H1 (cell line): ENCODE measurements around the gene FLVCR2. TPM values are rescaled to one million over a fixed set of nuclear protein-coding genes. Genes with fewer than 3 reads are reported as not detected.

Source experiments
- CTCF ChIA-PET: fragments of 300-600 bp; sonication (Branson Sonifier 250); formaldehyde crosslinking; loops from one replicate; lab custom pipeline; 2021; ENCODE audit not compliant: partially characterized antibody; lab: Charles Lee
- POLR2A ChIA-PET: fragments of 300-600 bp; sonication (Branson Sonifier 250); formaldehyde crosslinking; loops from one replicate; lab custom pipeline; 2021; ENCODE audit warnings: inconsistent platforms; ENCODE audit not compliant: partially characterized antibody; lab: Charles Lee
- DNase-seq, 2 experiments: peaks; one replicate each; pipeline versions ENCODE4 v3.0.0 to v3.0.0-alpha.2; 2010 to 2022; ENCODE audit warnings: low spot score in 2 of 2, low read depth in 1 of 2, mixed read lengths in 1 of 2
- FAIRE-seq: peaks from 2 replicates; lab custom pipeline; 2011; peaks lifted over from hg19 to GRCh38; lab: Jason Lieb, UNC
- H2AFZ ChIP-seq: 2 replicates; pipeline ENCODE4 v1.8.1; 2012; ENCODE audit warnings: low read length, inconsistent platforms
- H2AK5ac ChIP-seq: 2 replicates; pipeline ENCODE4 v1.6.1; 2013; ENCODE audit warnings: low read depth, low read length
- H2BK120ac ChIP-seq: replicated peaks from 2 replicates; pipeline ENCODE3; 2013; ENCODE audit warnings: low read depth, low read length, inconsistent platforms
- H2BK12ac ChIP-seq: 2 replicates; pipeline ENCODE4 v1.6.1; 2013; ENCODE audit warnings: low read depth, low read length
- H2BK15ac ChIP-seq: 2 replicates; pipeline ENCODE4 v1.6.1; 2013; ENCODE audit warnings: low read length
- H2BK20ac ChIP-seq: 2 replicates; pipeline ENCODE4 v1.6.1; 2013; ENCODE audit warnings: low read length
- H2BK5ac ChIP-seq: 2 replicates; pipeline ENCODE4 v1.6.1; 2013; ENCODE audit warnings: low read depth, low read length
- H3K14ac ChIP-seq: 2 replicates; pipeline ENCODE4 v1.6.1; 2013; ENCODE audit warnings: inconsistent platforms; ENCODE audit not compliant: insufficient read length
- H3K18ac ChIP-seq: 2 replicates; pipeline ENCODE4 v1.6.1; 2013; ENCODE audit warnings: low read length; ENCODE audit errors: extremely low read depth
- H3K23ac ChIP-seq: 2 replicates; pipeline ENCODE4 v1.6.1; 2013; ENCODE audit warnings: inconsistent platforms; ENCODE audit not compliant: insufficient read length
- H3K23me2 ChIP-seq: 2 replicates; pipeline ENCODE4 v1.6.1; 2013; ENCODE audit warnings: low read depth, low read length
- H3K27ac ChIP-seq: 2 replicates; pipeline ENCODE4 v1.6.1; 2011; ENCODE audit warnings: low read depth, low read length, inconsistent platforms
- H3K27me3 ChIP-seq, 4 experiments: replicated peaks in 1 of 4; 1 replicate in 1 of 4; 2 replicates in 3 of 4; pipeline versions ENCODE4 v1.6.1 to v1.8.1; 2011 to 2013; ENCODE audit warnings: low read length in 3 of 4, mild to moderate bottlenecking in 3 of 4, inconsistent platforms in 2 of 4, mixed read lengths in 2 of 4, moderate library complexity in 1 of 4; ENCODE audit not compliant: control insufficient read depth in 3 of 4, insufficient read depth in 3 of 4; ENCODE audit errors: extremely low read depth in 1 of 4
- H3K36me3 ChIP-seq, 4 experiments: 2 replicates each; pipeline versions ENCODE4 v1.6.1 to v1.8.1; 2011 to 2013; ENCODE audit warnings: mild to moderate bottlenecking in 4 of 4, low read length in 3 of 4, moderate library complexity in 2 of 4, control low read depth in 1 of 4, inconsistent platforms in 1 of 4; ENCODE audit not compliant: insufficient read depth in 4 of 4, control insufficient read depth in 2 of 4
- H3K4ac ChIP-seq: replicated peaks from 2 replicates; pipeline ENCODE3; 2013; ENCODE audit warnings: low read length, low read depth, mixed read lengths, inconsistent platforms; ENCODE audit not compliant: insufficient read length
- H3K4me1 ChIP-seq, 4 experiments: replicated peaks in 1 of 4; 1 replicate in 1 of 4; 2 replicates in 3 of 4; pipeline versions ENCODE4 v1.6.1 to v1.8.1; 2011 to 2013; ENCODE audit warnings: low read length in 3 of 4, inconsistent platforms in 2 of 4, mixed read lengths in 1 of 4; ENCODE audit not compliant: insufficient read depth in 4 of 4, control insufficient read depth in 3 of 4
- H3K4me2 ChIP-seq, 2 experiments: 2 replicates each; pipeline versions ENCODE4 v1.6.1 to v1.8.1; 2011 to 2013; ENCODE audit warnings: low read depth in 2 of 2, low read length in 2 of 2, control low read depth in 1 of 2, inconsistent platforms in 1 of 2, mild to moderate bottlenecking in 1 of 2; ENCODE audit not compliant: insufficient read depth in 1 of 2
- H3K4me3 ChIP-seq, 4 experiments: fragments of 200-600, 300-600 bp in 1 of 4; sonication (generic), shearing (Covaris generic), sonication (Bioruptor Twin) in 1 of 4; 2 replicates each; pipeline versions ENCODE4 v1.5.1 to v1.8.1; 2011 to 2016; ENCODE audit warnings: low read length in 4 of 4, low read depth in 3 of 4, control low read depth in 2 of 4, inconsistent platforms in 2 of 4, mild to moderate bottlenecking in 2 of 4, mixed read lengths in 1 of 4, moderate library complexity in 1 of 4; ENCODE audit not compliant: insufficient read depth in 2 of 4; ENCODE audit errors: extremely low read depth in 1 of 4
- H3K56ac ChIP-seq: replicated peaks from 2 replicates; pipeline ENCODE3; 2013; ENCODE audit warnings: low read depth, mild to moderate bottlenecking, mixed read lengths, low read length, inconsistent platforms; ENCODE audit not compliant: insufficient read length
- H3K79me1 ChIP-seq: 2 replicates; pipeline ENCODE4 v1.6.1; 2013; ENCODE audit warnings: low read depth, low read length, control low read depth
- H3K79me2 ChIP-seq, 2 experiments: 2 replicates each; pipeline versions ENCODE4 v1.6.1 to v1.8.1; 2012 to 2013; ENCODE audit warnings: low read length in 2 of 2, mild to moderate bottlenecking in 2 of 2, inconsistent platforms in 1 of 2; ENCODE audit not compliant: insufficient read depth in 2 of 2, control insufficient read depth in 1 of 2
- H3K9ac ChIP-seq, 4 experiments: replicated peaks in 1 of 4; 1 replicate in 1 of 4; 2 replicates in 3 of 4; pipeline versions ENCODE4 v1.6.1 to v1.8.1; 2011 to 2013; ENCODE audit warnings: low read depth in 3 of 4, low read length in 3 of 4, control low read depth in 2 of 4, mild to moderate bottlenecking in 2 of 4, moderate library complexity in 2 of 4, inconsistent platforms in 1 of 4; ENCODE audit errors: extremely low read depth in 1 of 4
- H3K9me3 ChIP-seq, 2 experiments: 2 replicates each; pipeline versions ENCODE4 v1.6.1 to v1.8.1; 2012 to 2013; ENCODE audit warnings: mild to moderate bottlenecking in 2 of 2, moderate library complexity in 2 of 2, control low read depth in 1 of 2, inconsistent platforms in 1 of 2, low read depth in 1 of 2, low read length in 1 of 2, mixed read lengths in 1 of 2; ENCODE audit not compliant: insufficient read depth in 2 of 2
- H4K20me1 ChIP-seq, 2 experiments: replicated peaks in 1 of 2; 2 replicates each; pipeline versions ENCODE3 to v1.8.1; 2011 to 2013; ENCODE audit warnings: inconsistent platforms in 2 of 2, low read length in 2 of 2, mild to moderate bottlenecking in 1 of 2; ENCODE audit not compliant: insufficient read depth in 2 of 2, control insufficient read depth in 1 of 2
- H4K5ac ChIP-seq: 2 replicates; pipeline ENCODE4 v1.6.1; 2013; ENCODE audit warnings: low read length, low read depth, mixed read lengths, inconsistent platforms; ENCODE audit not compliant: insufficient read length
- H4K8ac ChIP-seq: 2 replicates; pipeline ENCODE4 v1.8.0; 2013; ENCODE audit warnings: mild to moderate bottlenecking, moderate library complexity, low read length, inconsistent platforms; ENCODE audit not compliant: insufficient read depth; ENCODE audit errors: extremely low read depth
- H4K91ac ChIP-seq: replicated peaks from 2 replicates; pipeline ENCODE3; 2013; ENCODE audit warnings: low read length, mixed read lengths, inconsistent platforms; ENCODE audit not compliant: insufficient read length
- CHD1 ChIP-seq: IDR thresholded peaks from 2 replicates; pipeline ENCODE4 v1.6.1; 2012; ENCODE audit warnings: low read depth, low read length, improper control_type of control experiment
- EGR1 ChIP-seq: IDR thresholded peaks from 2 replicates; pipeline ENCODE4 v1.6.1; 2011; ENCODE audit warnings: low read depth, low read length, borderline replicate concordance
- EP300 ChIP-seq, 2 experiments: IDR thresholded peaks; 1 replicate in 1 of 2; 2 replicates in 1 of 2; pipeline ENCODE4 v1.6.1; 2011 to 2012; ENCODE audit warnings: low read depth in 2 of 2, low read length in 2 of 2, mild to moderate bottlenecking in 2 of 2, borderline replicate concordance in 1 of 2, inconsistent platforms in 1 of 2, moderate library complexity in 1 of 2
- GABPA ChIP-seq: IDR thresholded peaks from 2 replicates; pipeline ENCODE4 v1.6.1; 2011; ENCODE audit warnings: mild to moderate bottlenecking, low read length, moderate library complexity, borderline replicate concordance; ENCODE audit not compliant: insufficient read depth
- HDAC6 ChIP-seq: IDR thresholded peaks from one replicate; pipeline ENCODE4 v1.7.1; 2012; ENCODE audit warnings: low read depth, mild to moderate bottlenecking, inconsistent platforms, low read length, moderate library complexity
- JUND ChIP-seq: IDR thresholded peaks from 2 replicates; pipeline ENCODE4 v1.6.1; 2011; ENCODE audit warnings: mild to moderate bottlenecking, improper control_type of control experiment, low read length
- RFX5 ChIP-seq: IDR thresholded peaks from 2 replicates; pipeline ENCODE4 v1.6.1; 2011; ENCODE audit warnings: low read depth, low read length, improper control_type of control experiment, borderline replicate concordance
- SP1 ChIP-seq: IDR thresholded peaks from 2 replicates; pipeline ENCODE4 v1.6.1; 2011; ENCODE audit warnings: low read depth, low read length
- SP4 ChIP-seq: IDR thresholded peaks from 2 replicates; pipeline ENCODE4 v1.6.1; 2012; ENCODE audit warnings: low read length, inconsistent platforms
- SRF ChIP-seq: IDR thresholded peaks from 2 replicates; pipeline ENCODE4 v1.6.1; 2011; ENCODE audit warnings: mild to moderate bottlenecking, low read depth, low read length, moderate library complexity
- SUZ12 ChIP-seq: fragments of 200-600 bp; sonication (generic); IDR thresholded peaks from 2 replicates; pipeline ENCODE4 v1.6.1; 2012; ENCODE audit warnings: mild to moderate bottlenecking, inconsistent platforms, low read length, moderate library complexity, mixed read lengths
- TAF1 ChIP-seq: IDR thresholded peaks from 2 replicates; pipeline ENCODE4 v1.6.1; 2011; ENCODE audit warnings: mild to moderate bottlenecking, low read depth, low read length
- TBP ChIP-seq: IDR thresholded peaks from 2 replicates; pipeline ENCODE4 v1.6.1; 2011; ENCODE audit warnings: low read depth, low read length, improper control_type of control experiment
- TEAD4 ChIP-seq: IDR thresholded peaks from 2 replicates; pipeline ENCODE4 v1.6.1; 2012; ENCODE audit warnings: low read depth, low read length, inconsistent platforms, mixed read lengths
- WGBS, 2 experiments: shearing (Covaris generic) in 1 of 2; methylation state at CpG; one replicate each; pipeline versions ENCODE4 v1.1.6 to v1.1.7; 2013 to 2015; ENCODE audit warnings: low lambda C conversion rate in 2 of 2, mixed read lengths in 2 of 2, inconsistent platforms in 1 of 2, low coverage in 1 of 2, missing lambda C conversion rate in 1 of 2; ENCODE audit not compliant: insufficient replicate concordance in 2 of 2, insufficient coverage in 1 of 2, insufficient read length in 1 of 2; ENCODE audit errors: extremely low coverage in 1 of 2, missing lambda C conversion rate in 1 of 2; 5-methylcytosine and 5-hydroxymethylcytosine counted together
- polyA plus RNA-seq, 7 experiments: library from polyadenylated mRNA; depleted of rRNA in 3 of 7; stranded (reverse) in 5 of 7; unstranded in 2 of 7; fragments of >200 nt in 5 of 7; fragments of 200-250 nt in 2 of 7; gene quantifications; 1 replicate in 5 of 7; 2 replicates in 1 of 7; 4 replicates in 1 of 7; pipeline versions ENCODE4 v1.2.1 to v1.2.3, GENCODE V29; 2011 to 2013; ENCODE audit warnings: missing spikeins in 2 of 7, mixed read lengths in 2 of 7
- total RNA-seq: library from RNA; stranded (reverse); fragmentation: NEBNext Ultra II Directional; extraction: Animal tissue kit (Norgen Biotek cat#: 25700); gene quantifications from 2 replicates; pipeline ENCODE4 v1.2.1, GENCODE V29; 2021

Gene FLVCR2
- total and polyA plus RNA-seq, 2 of the 8 experiments (the other 6 are each of a cell fraction or from before 2014, with no cell fraction given) = 7.1 to 8.2 TPM

DNA sequence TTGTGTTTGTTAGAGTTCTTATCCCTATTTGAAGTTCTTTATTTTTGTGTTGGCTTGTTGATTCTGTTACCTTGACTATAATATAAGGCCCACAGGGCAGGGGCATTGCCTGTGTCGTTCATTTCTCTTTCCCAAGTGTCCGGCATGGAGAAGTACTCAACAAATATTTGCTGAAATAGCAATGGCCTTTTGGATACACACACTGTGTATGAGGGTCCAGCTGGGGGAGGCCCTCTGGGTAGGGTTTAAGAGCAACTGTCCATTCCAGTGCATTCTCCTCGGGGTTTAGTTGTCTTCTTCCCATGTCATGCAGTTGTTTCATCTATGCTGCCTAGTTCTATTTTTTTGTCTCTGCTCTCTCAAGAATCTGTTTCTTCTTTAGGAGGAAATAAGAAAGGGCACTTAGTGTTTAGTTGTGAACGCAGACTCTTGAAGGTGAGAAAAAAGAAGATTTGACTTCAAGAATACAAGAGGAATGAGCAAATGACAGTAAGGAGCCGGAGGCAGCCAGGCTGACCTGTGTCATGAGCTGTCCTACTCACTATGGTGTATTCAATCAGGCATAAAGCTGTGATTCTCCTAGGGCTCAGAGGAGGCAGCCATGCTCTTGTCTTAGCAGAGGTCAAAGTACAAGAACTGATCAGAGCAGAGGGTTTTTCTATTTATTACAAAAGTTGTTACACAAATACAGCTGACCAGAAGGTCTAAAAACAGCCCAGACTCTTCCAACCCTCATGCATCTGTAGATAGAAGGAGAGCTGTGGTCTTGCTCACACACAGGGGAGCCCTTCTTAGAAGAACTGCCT lies 72.0 kb downstream of the FLVCR2 start:
- no peak overlapping the region for H2BK5ac ChIP-seq
- H3K23ac ChIP-seq = no peak overlapping the region
- no peak overlapping the region for H2BK12ac ChIP-seq
- H3K79me2 ChIP-seq = no peaks in the 10 kb centered on the region
- H3K9ac ChIP-seq = no peak overlapping the region
- H4K91ac ChIP-seq = no peak overlapping the region
- FAIRE-seq (no peak), DNase-seq (no peak)
- no peak overlapping the region for H2BK20ac ChIP-seq
- H3K27me3 ChIP-seq = no peaks in the 10 kb centered on the region
- H2BK120ac ChIP-seq = no peak overlapping the region
- peaks cover 18 to 59% (median 37%) of the 10 kb centered on the region in 4 experiments for H3K36me3 ChIP-seq
- no peaks in the 10 kb centered on the region for H3K79me1 ChIP-seq
- H3K4me1 ChIP-seq = no peaks in the 10 kb centered on the region
- no peak overlapping the region for H3K27ac ChIP-seq
- H2BK15ac ChIP-seq = no peak overlapping the region
- H3K14ac ChIP-seq = no peak overlapping the region
- no peaks in the 10 kb centered on the region for H3K9me3 ChIP-seq
- no peak overlapping the region for H3K18ac ChIP-seq
- 88% methylated on average over 5 of the region's 5 CpGs; no CpG with 5 or more reads in 1 of the 2 experiments for WGBS, 2 experiments
- ChIA-PET CTCF (interaction anchor here (1.1 to 13.7 kb wide), 2 partner anchors 9 to 75 kb away, joined by 3 to 348 read pairs; partner anchors contain the start of gene FLVCR2), POLR2A (interaction anchor here (1.2 to 2.3 kb wide), 2 partner anchors 10 to 17 kb away, joined by 3 to 7 read pairs; partner anchors contain the start of genes ERG28 and TTLL5)
- no peak overlapping the region for H2AK5ac ChIP-seq
- no peak overlapping the region for H3K4ac ChIP-seq
- no peak overlapping the region for H2AFZ ChIP-seq
- H3K23me2 ChIP-seq = no peaks in the 10 kb centered on the region
- H3K56ac ChIP-seq = no peak overlapping the region
- no peak overlapping the region for H3K4me2 ChIP-seq
- H4K5ac ChIP-seq = no peak overlapping the region
- no peak overlapping the region for H4K8ac ChIP-seq
- H4K20me1 ChIP-seq = peaks cover 0 to 2% of the 10 kb centered on the region in 2 experiments
- no peak overlapping the region for H3K4me3 ChIP-seq
- TF ChIP-seq SP4 = no peak
- no peak for TF ChIP-seq SP1
- no peak for TF ChIP-seq EGR1
- no peak for TF ChIP-seq SUZ12
- no peak for TF ChIP-seq RFX5
- no peak for TF ChIP-seq EP300 (IDR thresholded peaks at IDR 0.05; ENCODE audit: borderline replicate concordance in 1 of 2, low read depth in 2 of 2, low read length in 2 of 2)
- no peak for TF ChIP-seq HDAC6
- no peak for TF ChIP-seq GABPA
- TF ChIP-seq TEAD4 = no peak
- no peak for TF ChIP-seq TAF1
- no peak for TF ChIP-seq JUND
- no peak for TF ChIP-seq SRF
- no peak for TF ChIP-seq CHD1
- no peak for TF ChIP-seq TBP
